Tibial nerve (tissue), 4 donors: Measurements from ENCODE around the gene CFAP299.

Source experiments
- EP300 ChIP-seq, 2 donors: sonication (generic); formaldehyde crosslinking; IDR thresholded peaks; one replicate each; pipeline ENCODE4 v1.6.1; 2017; ENCODE audit warnings: antibody characterized with exemption in 2 of 2, mild to moderate bottlenecking in 1 of 2
- POLR2A ChIP-seq, 2 donors: fragments of 450-650 bp; IDR thresholded peaks; one replicate each; pipeline ENCODE4 v1.6.1; 2017; ENCODE audit warnings: antibody characterized with exemption in 2 of 2, mild to moderate bottlenecking in 2 of 2, moderate library complexity in 2 of 2
- TF ChIP-seq, protein P1 (sequence below), 5 experiments: fragments of 200-600 bp in 3 of 5; fragments of 450-650 bp in 2 of 5; sonication (generic) in 3 of 5; IDR thresholded peaks; one replicate each; pipeline ENCODE4 v1.5.1; 2016 to 2019; ENCODE audit warnings: antibody characterized with exemption in 5 of 5, mild to moderate bottlenecking in 3 of 5, moderate library complexity in 2 of 5

DNA sequence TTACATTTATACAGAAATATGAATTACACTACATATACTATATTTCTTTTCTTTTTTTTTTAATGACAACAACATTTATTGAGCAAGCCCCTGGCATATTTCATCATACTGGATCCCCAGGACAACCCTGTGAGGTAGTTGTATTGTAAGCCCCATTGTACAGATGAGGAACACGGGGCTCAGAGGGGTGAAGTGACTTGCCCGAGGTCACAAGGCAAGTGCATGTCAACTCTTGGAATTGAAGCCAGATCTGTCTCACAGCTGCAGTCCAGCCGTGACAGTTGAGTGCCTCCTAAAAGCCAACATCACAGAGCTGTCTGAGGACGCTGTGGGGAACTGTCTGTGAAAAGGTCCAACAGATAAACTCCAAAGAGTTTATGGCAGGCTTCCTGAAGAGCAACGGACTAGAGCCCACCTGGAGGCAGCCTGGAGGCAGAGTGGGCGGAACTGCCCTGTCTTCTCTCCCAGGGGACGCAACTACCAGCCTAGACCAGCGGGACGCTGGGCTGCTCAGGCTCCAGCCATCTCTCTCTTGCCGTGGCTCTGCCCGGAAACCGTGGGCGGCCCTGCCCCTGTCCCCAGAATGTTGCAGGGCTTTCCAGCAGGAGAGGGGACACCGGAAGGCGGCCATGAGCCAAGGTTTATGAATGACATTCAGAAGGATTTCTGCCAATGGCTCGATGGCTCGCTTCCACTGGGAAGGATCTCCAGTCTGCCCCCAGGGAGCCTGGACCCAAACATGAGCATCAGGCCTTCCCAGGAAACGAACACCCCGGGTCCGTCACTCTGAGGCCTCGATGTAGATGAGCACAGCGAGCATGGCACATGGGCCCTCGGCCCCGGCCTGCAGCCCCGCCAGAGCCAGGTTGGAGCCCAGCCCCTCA is 50.1 kb downstream of the CFAP299 start:
- TF ChIP-seq, protein P1, sequence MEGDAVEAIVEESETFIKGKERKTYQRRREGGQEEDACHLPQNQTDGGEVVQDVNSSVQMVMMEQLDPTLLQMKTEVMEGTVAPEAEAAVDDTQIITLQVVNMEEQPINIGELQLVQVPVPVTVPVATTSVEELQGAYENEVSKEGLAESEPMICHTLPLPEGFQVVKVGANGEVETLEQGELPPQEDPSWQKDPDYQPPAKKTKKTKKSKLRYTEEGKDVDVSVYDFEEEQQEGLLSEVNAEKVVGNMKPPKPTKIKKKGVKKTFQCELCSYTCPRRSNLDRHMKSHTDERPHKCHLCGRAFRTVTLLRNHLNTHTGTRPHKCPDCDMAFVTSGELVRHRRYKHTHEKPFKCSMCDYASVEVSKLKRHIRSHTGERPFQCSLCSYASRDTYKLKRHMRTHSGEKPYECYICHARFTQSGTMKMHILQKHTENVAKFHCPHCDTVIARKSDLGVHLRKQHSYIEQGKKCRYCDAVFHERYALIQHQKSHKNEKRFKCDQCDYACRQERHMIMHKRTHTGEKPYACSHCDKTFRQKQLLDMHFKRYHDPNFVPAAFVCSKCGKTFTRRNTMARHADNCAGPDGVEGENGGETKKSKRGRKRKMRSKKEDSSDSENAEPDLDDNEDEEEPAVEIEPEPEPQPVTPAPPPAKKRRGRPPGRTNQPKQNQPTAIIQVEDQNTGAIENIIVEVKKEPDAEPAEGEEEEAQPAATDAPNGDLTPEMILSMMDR (IDR thresholded peaks at IDR 0.05), result no peak
- TF ChIP-seq POLR2A (IDR thresholded peaks at IDR 0.05) (no peak), EP300 (IDR thresholded peaks at IDR 0.05) (no peak)
